Measurements from ENCODE around the gene NOX4.
"Not testable (repeated sequence)": the region's sequence is repeated elsewhere in the genome, so short reads cannot be mapped to it uniquely, and the experiment has no call there.

NOX4 gene

GRCh38 chr11:89310607-89311006, 180.6 kb downstream of the NOX4 start:
- in situ Hi-C loops (cut with MboI; ENCODE audit: low sequenced_read_pairs): not testable (repeated sequence)

GRCh38 chr11:89309321-89309985, 181.7 kb downstream of the NOX4 start:
- in situ Hi-C loops (cut with MboI; ENCODE audit: low sequenced_read_pairs): not testable (repeated sequence)

GRCh38 chr11:89308272-89308671, 182.9 kb downstream of the NOX4 start:
- in situ Hi-C loops (cut with MboI; ENCODE audit: low sequenced_read_pairs): not testable (repeated sequence)

- in situ Hi-C loops (cut with MboI; ENCODE audit: low sequenced_read_pairs): not testable (repeated sequence)
Observed at GRCh38 chr11:89303029-89303428, 188.1 kb downstream of the NOX4 start.

GRCh38 chr11:89295023-89295422, 196.2 kb downstream of the NOX4 start:
- in situ Hi-C loops (cut with MboI; ENCODE audit: low sequenced_read_pairs): not testable (repeated sequence)

- in situ Hi-C loops (cut with MboI; ENCODE audit: low sequenced_read_pairs): no loop called here
Observed at GRCh38 chr11:89293965-89294679, 197.1 kb downstream of the NOX4 start.

GRCh38 chr11:89288004-89288403, 203.2 kb downstream of the NOX4 start:
- in situ Hi-C loops (cut with MboI; ENCODE audit: low sequenced_read_pairs): not testable (repeated sequence)

GRCh38 chr11:89286601-89287000, 204.6 kb downstream of the NOX4 start:
- in situ Hi-C loops (cut with MboI; ENCODE audit: low sequenced_read_pairs): not testable (repeated sequence)

GRCh38 chr11:89281032-89281677, 210.0 kb downstream of the NOX4 start:
- in situ Hi-C loops (cut with MboI; ENCODE audit: low sequenced_read_pairs): not testable (repeated sequence)

GRCh38 chr11:89279176-89279575, 212.0 kb downstream of the NOX4 start:
- in situ Hi-C loops (cut with MboI; ENCODE audit: low sequenced_read_pairs): no loop called here

- in situ Hi-C loops (cut with MboI; ENCODE audit: low sequenced_read_pairs): no loop called here
Observed at GRCh38 chr11:89275966-89276365, 215.2 kb downstream of the NOX4 start.
